GM21529 (cell line): ENCODE measurements around the gene CDH4.
"Not testable (repeated sequence)": the region's sequence is repeated elsewhere in the genome, so short reads cannot be mapped to it uniquely, and the experiment has no call there.

Source experiments
- ATAC-seq: cut with Tn5 transposase; IDR thresholded peaks from one replicate; pipeline ENCODE4 v1.9.1; 2021; ENCODE audit not compliant: unreplicated experiment

The CDH4 gene

GRCh38 chr20:61379898-61380544 lies 128.0 kb downstream of the CDH4 start:
- ATAC-seq = no peak

DNA sequence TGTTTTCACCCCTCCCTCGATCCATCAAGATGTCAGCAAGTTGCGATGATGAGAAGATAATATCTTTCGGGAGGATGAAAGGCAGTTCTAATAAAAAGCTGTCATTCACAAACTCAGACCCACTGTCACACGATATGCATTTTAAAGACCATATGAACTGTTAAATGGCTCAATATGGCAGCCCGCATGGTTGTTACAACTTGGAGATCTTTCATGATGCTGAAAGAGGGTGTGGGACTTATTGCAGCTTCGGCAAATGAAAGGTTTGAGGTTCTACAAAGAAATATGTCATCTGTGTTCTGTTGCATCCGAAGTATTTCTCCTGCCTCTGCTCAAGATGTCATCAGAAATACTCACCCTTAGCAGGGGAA lies 128.5 kb downstream of the CDH4 start:
- no peak for ATAC-seq

DNA sequence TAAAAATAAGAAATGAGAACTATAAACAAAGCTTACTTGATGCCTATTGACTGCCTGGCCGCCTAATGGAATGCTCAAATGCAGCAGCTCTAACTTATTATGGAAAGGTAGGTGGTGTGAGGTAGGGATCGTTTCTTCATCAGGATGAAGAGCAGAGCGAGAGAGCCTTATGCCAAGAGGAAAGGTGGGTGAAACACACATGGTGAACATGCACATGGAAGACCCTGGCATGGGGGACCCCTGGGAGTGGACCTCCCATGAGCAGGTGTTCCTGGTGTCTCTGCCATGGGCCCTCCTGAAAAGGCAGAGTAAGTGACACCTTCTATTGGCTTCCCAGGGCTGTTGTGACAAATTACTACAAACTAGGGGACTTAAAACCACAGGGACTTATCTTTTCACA lies 130.1 kb downstream of the CDH4 start:
- no peak for ATAC-seq

DNA sequence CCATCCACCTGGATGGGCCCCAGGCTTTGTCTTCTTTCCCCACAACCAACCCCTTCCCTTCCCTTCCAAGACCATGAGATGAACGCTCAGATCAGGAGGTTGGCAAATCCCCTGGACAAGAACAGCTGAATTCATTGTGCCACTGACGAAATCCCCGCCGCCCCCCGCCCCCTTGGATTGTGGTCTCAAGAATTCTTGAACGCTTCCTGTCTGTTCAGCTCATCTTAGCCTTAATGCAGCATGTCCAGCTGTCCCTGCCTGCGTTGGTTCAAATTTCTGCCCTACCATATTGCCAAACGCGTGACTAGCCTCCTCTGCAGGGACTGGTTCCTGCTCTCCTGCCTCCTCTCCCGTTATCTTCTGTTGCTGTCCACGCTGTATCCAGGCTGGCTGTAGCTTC lies 133.2 kb downstream of the CDH4 start:
- ATAC-seq = no peak

- no peak for ATAC-seq
These were observed 133.7 kb downstream of the CDH4 start for GRCh38 chr20:61385731-61386130.

- ATAC-seq = no peak
These were observed 135.3 kb downstream of the CDH4 start for GRCh38 chr20:61387204-61387953.

DNA sequence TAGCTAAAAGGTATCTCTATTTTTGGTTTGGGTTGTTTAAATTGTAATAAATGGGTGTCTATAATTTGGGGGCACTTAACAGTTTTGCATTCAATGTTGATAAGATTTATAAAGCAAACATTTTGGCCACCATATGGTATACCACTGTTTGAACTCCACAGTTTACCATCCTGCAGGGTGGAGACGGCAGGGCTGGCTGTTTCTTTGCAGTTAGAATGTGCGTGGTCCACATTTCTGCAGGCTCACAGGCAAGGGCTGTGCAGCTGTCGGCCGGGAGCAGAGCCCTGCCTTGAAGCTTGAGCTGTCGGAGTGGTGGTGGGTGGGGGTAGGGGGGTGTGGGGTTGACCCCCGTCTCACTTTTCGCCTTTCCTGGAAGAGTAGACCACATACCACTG lies 135.9 kb downstream of the CDH4 start:
- no peak for ATAC-seq

DNA sequence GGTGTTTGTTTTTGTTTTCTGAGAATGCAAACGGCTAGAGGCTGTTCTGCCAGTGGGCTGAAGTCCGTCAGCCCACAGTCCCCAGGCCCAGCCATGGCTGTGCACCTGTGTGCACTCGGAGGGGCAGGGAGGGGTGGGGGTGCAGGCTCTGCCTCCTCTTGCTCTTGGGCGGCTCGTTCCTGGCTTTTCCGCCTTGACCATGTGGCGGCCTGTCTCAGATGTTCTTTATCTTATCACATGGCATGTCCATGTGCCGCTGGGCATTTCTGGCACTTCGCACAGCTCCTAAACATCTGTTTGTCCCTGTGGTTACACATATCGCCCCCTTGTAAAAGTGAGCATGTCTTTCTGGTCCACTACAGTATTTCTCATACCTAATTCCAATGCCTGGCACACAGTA lies 137.0 kb downstream of the CDH4 start:
- no peak for ATAC-seq

GRCh38 chr20:61391185-61391584 lies 139.1 kb downstream of the CDH4 start:
- no peak for ATAC-seq

GRCh38 chr20:61391812-61392520 lies 139.9 kb downstream of the CDH4 start:
- no peak for ATAC-seq

- no peak for ATAC-seq
These were observed 142.2 kb downstream of the CDH4 start for GRCh38 chr20:61394088-61394799.

- ATAC-seq = no peak
These were observed 144.3 kb downstream of the CDH4 start for GRCh38 chr20:61396262-61396848.

DNA sequence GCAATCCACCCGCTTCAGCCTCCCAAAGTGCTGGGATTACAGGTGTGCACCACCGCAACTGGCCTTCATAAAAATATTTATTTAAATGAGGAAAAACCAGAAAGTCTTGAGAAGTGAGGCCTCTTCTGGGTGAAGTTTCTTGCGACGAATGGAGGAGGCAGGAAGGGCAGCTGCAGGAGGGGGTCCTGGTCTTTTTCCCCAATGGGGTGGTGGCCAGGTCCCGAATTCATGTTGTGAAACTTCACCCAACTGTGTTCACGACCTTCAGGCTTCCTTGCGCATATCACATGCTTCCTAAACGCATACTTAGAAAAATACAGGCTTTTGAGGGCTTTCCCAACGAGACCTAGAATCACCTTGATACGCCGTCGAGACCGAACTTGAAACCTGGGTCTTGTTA lies 145.1 kb downstream of the CDH4 start:
- no peak for ATAC-seq

GRCh38 chr20:61397790-61398189 lies 145.7 kb downstream of the CDH4 start:
- no peak for ATAC-seq

DNA sequence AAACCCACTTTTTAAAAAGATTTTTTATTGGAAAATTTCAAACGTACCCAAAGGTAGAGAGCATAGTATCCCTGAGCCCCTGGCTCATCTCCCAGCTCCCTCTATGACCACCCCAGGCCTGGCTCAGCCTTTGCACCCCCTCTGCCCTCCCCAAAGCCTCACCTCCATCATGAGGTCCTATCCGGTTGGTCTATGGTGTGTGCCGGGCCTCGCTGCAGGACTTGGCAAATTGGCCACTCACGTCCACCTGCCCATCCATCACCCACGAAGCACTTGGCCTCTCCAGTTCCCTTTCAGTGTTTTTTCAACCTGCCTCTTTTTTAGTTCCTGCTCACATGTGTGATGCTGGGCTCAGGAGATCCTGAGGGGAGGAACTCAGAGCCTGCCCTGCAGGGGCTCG lies 147.4 kb downstream of the CDH4 start:
- ATAC-seq = no peak

- no peak for ATAC-seq
These were observed 148.4 kb downstream of the CDH4 start for GRCh38 chr20:61400499-61400898.

GRCh38 chr20:61404303-61404702 lies 152.2 kb downstream of the CDH4 start:
- no peak for ATAC-seq

DNA sequence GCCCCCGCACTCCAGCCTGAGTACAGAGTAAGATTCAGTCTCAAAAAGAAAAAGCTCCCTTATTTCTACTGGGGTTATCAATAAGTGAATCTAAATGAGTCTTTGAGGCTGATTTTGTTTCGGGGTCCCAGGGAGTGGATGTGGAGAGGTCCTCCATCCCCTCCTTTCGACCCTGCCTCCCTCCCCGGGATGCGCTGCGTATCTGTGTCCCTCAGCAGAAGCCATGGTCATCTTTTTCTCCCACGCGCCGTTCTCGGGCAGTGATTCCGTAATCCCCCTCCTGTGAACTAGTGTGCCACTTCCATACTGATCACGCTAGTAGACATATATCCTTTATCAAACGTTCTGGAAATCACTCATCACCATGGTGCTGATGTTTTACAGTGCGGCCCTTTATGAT lies 152.9 kb downstream of the CDH4 start:
- ATAC-seq = no peak

DNA sequence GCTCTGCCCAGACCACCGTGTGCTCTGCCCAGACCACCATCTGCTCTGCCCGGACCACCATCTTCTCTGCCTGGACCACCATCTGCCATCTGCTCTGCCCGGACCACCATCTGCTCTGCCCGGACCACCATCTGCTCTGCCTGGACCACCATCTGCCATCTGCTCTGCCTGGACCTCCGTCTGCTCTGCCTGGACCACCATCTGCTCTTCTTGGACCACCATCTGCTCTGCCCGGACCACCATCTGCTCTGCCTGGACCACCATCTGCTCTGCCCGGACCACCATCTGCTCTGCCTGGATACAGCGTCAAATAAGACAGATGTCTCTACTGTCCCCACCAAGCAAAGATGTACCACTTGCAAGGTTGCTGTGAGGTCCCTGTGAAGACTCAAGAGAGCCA lies 154.7 kb downstream of the CDH4 start:
- not testable (repeated sequence) for ATAC-seq

DNA sequence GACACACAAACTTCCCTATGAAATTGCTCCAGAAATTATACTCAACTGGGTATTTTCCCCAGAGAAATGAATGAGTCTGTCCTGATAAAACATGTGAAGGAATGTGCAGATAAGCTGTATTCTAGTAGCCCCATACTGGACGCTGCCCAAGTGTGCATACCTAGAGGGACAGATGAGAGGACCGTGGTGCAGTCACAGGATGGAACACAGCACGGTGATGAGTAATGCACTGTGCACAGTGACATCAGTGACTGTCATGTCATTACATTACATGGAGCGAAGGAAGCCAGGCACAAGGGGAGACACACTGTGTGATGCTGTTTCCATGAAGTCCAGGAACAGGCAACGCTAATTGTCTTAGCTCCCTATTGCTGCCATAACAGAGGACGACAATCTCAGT lies 155.5 kb downstream of the CDH4 start:
- ATAC-seq = no peak
